Breast epithelium (tissue), 4 donors: ENCODE data around the gene SPTBN1. TPM values are rescaled to one million over a fixed set of nuclear protein-coding genes. Genes with fewer than 3 reads are reported as not detected.

Experiments used
- DNase-seq, 2 donors: peaks; one replicate each; pipeline ENCODE4 v3.0.0-alpha.2; 2019; ENCODE audit warnings: low spot score in 2 of 2
- H3K27ac ChIP-seq, 2 donors: fragments of 200-600 bp; sonication (generic) in 1 of 2; one replicate each; pipeline ENCODE4 v1.5.1; 2016 to 2019; ENCODE audit warnings: mild to moderate bottlenecking in 1 of 2
- H3K27me3 ChIP-seq, 2 donors: fragments of 200-600 bp; sonication (generic) in 1 of 2; one replicate each; pipeline versions ENCODE4 v1.5.1 to v1.6.0; 2017 to 2019; ENCODE audit warnings: control low read depth in 1 of 2, mild to moderate bottlenecking in 1 of 2
- H3K36me3 ChIP-seq: fragments of 200-600 bp; one replicate; pipeline ENCODE4 v1.5.1; 2019
- H3K4me1 ChIP-seq, 2 donors: fragments of 200-600 bp; sonication (generic); one replicate each; pipeline ENCODE4 v1.5.1; 2016 to 2019; ENCODE audit warnings: control low read depth in 1 of 2
- H3K4me3 ChIP-seq, 3 donors: fragments of 200-600 bp; sonication (generic); 1 replicate in 2 of 3; 2 replicates in 1 of 3; pipeline ENCODE4 v1.5.1; 2016 to 2019; ENCODE audit warnings: mild to moderate bottlenecking in 3 of 3, moderate library complexity in 2 of 3
- H3K9me3 ChIP-seq, 2 donors: fragments of 200-600 bp; sonication (generic) in 1 of 2; one replicate each; pipeline ENCODE4 v1.5.1; 2016 to 2019; ENCODE audit warnings: control low read depth in 1 of 2
- POLR2A ChIP-seq: fragments of 450-650 bp; IDR thresholded peaks from one replicate; pipeline ENCODE4 v1.6.1; 2016; ENCODE audit warnings: antibody characterized with exemption, mild to moderate bottlenecking, moderate library complexity
- POLR2AphosphoS5 ChIP-seq, 3 donors: sonication (generic); formaldehyde crosslinking; IDR thresholded peaks; one replicate each; pipeline ENCODE4 v1.6.1; 2017; ENCODE audit warnings: antibody characterized with exemption in 3 of 3
- intact Hi-C: fragments of 100-400 bp; cut with DNase I; formaldehyde crosslinking; loops from one replicate; pipeline ENCODE4 v1.15.1; 2023; ENCODE audit warnings: low total_unique reads
- total RNA-seq, 3 donors: library from RNA; depleted of rRNA; stranded (reverse); fragments of >200 nt; gene quantifications; one replicate each; pipeline ENCODE4 v1.1.0, GENCODE V29; 2016
- TF ChIP-seq, protein P1 (sequence below), 3 donors: fragments of 450-650 bp; IDR thresholded peaks; one replicate each; pipeline ENCODE4 v1.5.1; 2016 to 2017; ENCODE audit warnings: antibody characterized with exemption in 3 of 3, mild to moderate bottlenecking in 3 of 3, moderate library complexity in 3 of 3

Gene SPTBN1
- total RNA-seq, 3 donors from 2014 or later: 223 to 1,216 (median 273) TPM

DNA sequence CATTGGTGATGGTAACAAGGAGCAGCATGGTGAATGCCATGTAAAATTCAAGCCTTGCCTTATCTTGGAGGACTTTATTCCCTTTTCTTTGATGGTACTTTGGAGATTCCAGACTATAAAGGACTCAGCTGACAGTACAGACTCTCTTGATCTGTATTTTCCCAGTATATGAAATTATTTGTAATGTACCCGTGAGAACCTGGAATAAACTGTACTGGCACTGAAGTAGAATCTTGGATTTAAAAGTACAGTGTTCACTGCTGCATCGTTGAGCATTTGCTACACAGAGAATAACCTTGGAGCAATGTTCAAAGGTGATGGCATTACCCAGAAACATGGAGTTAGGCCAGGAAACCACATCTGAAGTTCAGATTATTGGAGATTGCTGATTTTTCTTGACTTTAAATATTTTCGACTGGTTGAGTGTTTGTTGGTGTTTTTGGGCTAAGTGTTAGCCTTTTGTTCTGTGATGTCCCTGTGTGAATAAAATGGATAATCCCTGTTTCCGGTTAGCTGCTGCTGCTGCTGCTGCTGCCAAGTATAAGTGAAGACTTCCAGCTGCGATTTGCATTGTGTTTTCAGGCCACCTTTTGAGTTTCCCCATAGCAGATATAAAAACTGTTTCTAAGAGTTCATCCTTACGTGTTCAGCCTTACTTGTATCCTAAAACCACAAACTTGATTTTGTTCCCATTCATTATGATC, 122.0 kb downstream of the SPTBN1 start:
- intact Hi-C loops: no loop called here
- TF ChIP-seq POLR2AphosphoS5 (IDR thresholded peaks at IDR 0.05) (no peak), POLR2A (no peak)
- TF ChIP-seq, protein P1, sequence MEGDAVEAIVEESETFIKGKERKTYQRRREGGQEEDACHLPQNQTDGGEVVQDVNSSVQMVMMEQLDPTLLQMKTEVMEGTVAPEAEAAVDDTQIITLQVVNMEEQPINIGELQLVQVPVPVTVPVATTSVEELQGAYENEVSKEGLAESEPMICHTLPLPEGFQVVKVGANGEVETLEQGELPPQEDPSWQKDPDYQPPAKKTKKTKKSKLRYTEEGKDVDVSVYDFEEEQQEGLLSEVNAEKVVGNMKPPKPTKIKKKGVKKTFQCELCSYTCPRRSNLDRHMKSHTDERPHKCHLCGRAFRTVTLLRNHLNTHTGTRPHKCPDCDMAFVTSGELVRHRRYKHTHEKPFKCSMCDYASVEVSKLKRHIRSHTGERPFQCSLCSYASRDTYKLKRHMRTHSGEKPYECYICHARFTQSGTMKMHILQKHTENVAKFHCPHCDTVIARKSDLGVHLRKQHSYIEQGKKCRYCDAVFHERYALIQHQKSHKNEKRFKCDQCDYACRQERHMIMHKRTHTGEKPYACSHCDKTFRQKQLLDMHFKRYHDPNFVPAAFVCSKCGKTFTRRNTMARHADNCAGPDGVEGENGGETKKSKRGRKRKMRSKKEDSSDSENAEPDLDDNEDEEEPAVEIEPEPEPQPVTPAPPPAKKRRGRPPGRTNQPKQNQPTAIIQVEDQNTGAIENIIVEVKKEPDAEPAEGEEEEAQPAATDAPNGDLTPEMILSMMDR (IDR thresholded peaks at IDR 0.05): no peak
- peak overlapping the region; percentile 53 to 79 for H3K27ac ChIP-seq
- no peaks in the 10 kb centered on the region for H3K27me3 ChIP-seq
- no peaks in the 10 kb centered on the region for H3K36me3 ChIP-seq
- peaks cover 3 to 25% of the 10 kb centered on the region in 2 donors for H3K4me1 ChIP-seq
- DNase-seq: no peak
- no peak overlapping the region for H3K4me3 ChIP-seq
- no peaks in the 10 kb centered on the region for H3K9me3 ChIP-seq

DNA sequence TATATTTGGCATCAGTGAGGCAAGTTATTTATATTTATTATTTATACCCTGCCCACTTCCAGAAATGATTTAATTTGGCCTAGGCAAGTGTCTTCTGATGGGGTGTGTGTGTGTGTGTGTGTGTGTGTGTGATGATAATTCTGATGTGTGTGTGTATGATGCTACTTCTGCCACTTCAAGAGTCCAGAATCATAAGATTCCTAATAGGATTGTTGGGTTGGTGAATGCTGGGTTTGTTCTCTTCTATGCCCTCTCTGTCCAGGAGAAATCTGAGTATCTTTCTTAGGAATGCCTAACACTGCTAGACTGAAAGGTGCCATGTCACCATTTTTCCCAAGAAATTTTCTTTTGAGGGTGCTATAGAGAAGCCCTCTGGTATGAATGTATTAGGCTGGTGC, 122.5 kb downstream of the SPTBN1 start:
- H3K4me3 ChIP-seq: no peak overlapping the region
- H3K27ac ChIP-seq: peak overlapping the region; percentile 53 to 79
- peaks cover 0 to 25% of the 10 kb centered on the region in 2 donors for H3K4me1 ChIP-seq
- no peaks in the 10 kb centered on the region for H3K27me3 ChIP-seq
- DNase-seq: no peak
- H3K9me3 ChIP-seq: no peaks in the 10 kb centered on the region
- intact Hi-C loops: no loop called here
- H3K36me3 ChIP-seq: no peaks in the 10 kb centered on the region
- TF ChIP-seq, protein P1 (IDR thresholded peaks at IDR 0.05): no peak
- TF ChIP-seq POLR2AphosphoS5 (IDR thresholded peaks at IDR 0.05): no peak
- TF ChIP-seq POLR2A: no peak

DNA sequence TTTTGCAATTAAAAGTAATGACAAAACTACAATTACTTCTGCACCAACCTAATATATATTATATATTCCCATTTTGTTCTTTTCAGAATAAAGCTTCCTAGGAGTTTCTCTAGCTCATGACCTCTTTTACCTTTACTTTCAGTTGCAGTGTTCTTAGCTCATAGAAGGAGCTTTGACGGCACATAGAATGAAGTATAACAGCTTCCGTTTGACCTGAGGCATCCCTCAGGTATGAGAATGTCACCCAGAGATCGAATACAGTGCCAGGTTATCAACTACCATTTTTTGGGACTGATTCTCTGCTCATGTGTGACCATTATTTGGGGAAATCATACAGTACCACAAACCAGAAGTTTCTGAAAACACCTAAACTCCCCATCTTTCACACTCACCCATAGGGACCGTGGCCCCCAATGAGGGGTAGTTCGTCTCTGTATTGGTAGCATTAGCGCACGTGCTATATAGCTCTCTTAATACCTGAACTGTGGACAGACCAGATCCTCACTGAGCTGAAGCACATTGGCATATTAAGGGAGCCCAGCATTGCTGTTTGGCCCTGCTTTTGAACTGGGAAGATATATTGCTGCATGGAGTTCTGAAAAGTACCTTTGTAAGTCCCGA, 123.0 kb downstream of the SPTBN1 start:
- peak overlapping the region; percentile 75 to 79 for H3K27ac ChIP-seq
- H3K9me3 ChIP-seq: no peaks in the 10 kb centered on the region
- no peaks in the 10 kb centered on the region for H3K36me3 ChIP-seq
- H3K4me1 ChIP-seq: peaks cover 0 to 25% of the 10 kb centered on the region in 2 donors
- H3K4me3 ChIP-seq: no peak overlapping the region
- intact Hi-C loops: no loop called here
- TF ChIP-seq POLR2AphosphoS5 (IDR thresholded peaks at IDR 0.05): no peak
- TF ChIP-seq, protein P1 (IDR thresholded peaks at IDR 0.05): no peak
- no peak for TF ChIP-seq POLR2A
- no peak for DNase-seq
- H3K27me3 ChIP-seq: no peaks in the 10 kb centered on the region

DNA sequence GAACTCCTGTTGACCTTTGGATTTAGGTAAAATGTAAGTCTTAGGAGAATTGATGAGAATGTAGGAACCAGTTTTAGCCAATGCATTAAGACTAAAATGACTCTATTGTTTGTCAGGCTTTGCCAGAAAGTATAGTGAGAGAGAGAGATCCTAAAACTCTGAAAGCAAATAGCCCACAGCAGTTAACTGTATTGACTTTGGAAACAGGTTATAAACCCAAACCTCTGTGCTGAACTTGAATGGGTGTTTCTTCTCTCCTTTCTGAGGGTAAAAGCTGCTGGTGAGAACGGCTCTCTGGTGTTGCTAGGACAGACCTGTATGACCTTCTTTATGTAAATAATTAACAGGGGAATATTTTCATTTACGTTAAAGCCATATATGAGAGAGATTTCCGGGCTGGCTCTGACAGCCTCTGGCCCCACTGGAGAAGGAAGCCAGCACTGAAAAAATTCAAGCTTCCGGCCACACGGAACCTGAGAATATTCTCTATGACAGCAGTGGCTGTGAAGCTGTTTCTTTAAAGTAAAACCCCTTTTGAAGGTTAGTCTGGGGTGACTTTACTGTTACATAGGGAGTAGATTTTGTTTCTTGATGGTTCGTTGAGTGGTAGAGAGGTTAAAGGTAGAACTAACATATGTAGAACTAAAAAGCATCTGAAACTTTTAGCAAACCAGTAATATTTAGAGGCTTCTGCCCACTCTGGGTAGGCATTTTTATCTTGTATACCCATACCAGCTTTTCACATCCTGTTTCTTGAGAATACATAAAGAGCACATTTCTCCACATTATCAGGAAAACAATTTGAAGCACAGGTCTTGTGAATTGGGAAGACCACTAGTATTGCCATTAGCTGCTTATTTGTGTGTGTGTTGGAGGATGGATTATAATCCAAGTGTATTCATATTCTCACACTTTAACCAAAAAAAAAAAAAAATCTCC, 123.8 kb downstream of the SPTBN1 start:
- Histone ChIP-seq H3K27me3 (no peaks in the 10 kb centered on the region), H3K36me3 (no peaks in the 10 kb centered on the region), H3K9me3 (no peaks in the 10 kb centered on the region), H3K4me3 (no peak overlapping the region), H3K4me1 (peaks cover 0 to 25% of the 10 kb centered on the region in 2 donors), H3K27ac (peak overlapping the region; percentile 75 to 79)
- no peak for DNase-seq
- TF ChIP-seq POLR2A (no peak), POLR2AphosphoS5 (IDR thresholded peaks at IDR 0.05) (no peak)
- TF ChIP-seq, protein P1 (IDR thresholded peaks at IDR 0.05): no peak
- intact Hi-C loops: no loop called here
